ENCODE results near the gene NDEL1.

NDEL1 gene

GRCh38 chr17:8499171-8499570 lies 63.5 kb downstream of the NDEL1 start:
- no peak for DNase-seq (ENCODE audit: low spot score)
- H3K27ac ChIP-seq = no peak overlapping the region
- no peak overlapping the region for H3K4me3 ChIP-seq
- TF ChIP-seq CTCF (IDR thresholded peaks at IDR 0.05) = no peak

DNA sequence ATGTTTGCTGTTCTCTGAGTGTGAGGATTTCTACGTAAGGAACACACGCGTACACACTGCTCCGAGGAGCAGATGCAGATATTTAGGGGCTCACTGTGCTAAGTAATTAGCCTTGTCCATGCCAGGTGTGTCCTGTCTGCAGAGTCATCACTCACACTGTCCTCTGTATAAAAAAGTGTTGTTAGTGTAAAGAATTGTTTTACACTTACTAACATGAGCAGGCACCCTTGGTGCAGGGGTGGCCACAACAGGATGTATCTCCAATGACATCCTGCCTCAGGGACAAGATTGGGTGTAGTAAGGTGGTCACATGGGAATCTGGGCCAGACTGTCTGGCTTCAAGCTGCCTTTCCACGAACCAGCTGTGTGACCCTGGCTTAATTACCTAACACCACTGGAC lies 63.9 kb downstream of the NDEL1 start:
- no peak for DNase-seq (ENCODE audit: low spot score)
- TF ChIP-seq CTCF (IDR thresholded peaks at IDR 0.05) = no peak
- Histone ChIP-seq H3K4me3 (no peak overlapping the region), H3K27ac (peak overlapping the region; percentile 5 to 41)

- DNase-seq (ENCODE audit: low spot score) = no peak
- peak overlapping the region in 1 of 2 donors; percentile 64 for H3K27ac ChIP-seq
- no peak overlapping the region for H3K4me3 ChIP-seq
- TF ChIP-seq CTCF (IDR thresholded peaks at IDR 0.05) = no peak
Observed at GRCh38 chr17:8500609-8501008, 64.9 kb downstream of the NDEL1 start.

DNA sequence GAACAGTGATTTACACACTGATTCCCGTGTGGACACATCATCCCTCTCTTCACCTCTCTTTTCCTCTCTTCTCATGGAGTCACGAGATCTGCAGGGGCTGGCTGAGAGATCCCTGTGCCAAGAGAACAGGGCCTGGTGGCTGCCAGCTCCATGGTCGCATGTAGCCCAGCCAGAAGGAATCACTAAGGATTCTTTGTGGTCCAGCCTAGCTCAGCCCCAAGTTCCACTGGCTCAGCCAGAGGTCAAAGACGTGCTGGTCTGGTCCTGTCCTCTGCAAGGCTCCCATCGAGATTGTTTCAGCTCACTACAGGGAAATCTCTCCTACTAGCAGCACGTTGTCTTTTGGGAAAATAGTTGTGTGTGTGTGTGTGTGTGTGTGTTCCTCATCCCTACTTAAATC lies 66.4 kb downstream of the NDEL1 start:
- no peak for TF ChIP-seq CTCF (IDR thresholded peaks at IDR 0.05)
- no peak for DNase-seq (ENCODE audit: low spot score)
- Histone ChIP-seq H3K27ac (peak overlapping the region; percentile 16 to 81), H3K4me3 (no peak overlapping the region)

DNA sequence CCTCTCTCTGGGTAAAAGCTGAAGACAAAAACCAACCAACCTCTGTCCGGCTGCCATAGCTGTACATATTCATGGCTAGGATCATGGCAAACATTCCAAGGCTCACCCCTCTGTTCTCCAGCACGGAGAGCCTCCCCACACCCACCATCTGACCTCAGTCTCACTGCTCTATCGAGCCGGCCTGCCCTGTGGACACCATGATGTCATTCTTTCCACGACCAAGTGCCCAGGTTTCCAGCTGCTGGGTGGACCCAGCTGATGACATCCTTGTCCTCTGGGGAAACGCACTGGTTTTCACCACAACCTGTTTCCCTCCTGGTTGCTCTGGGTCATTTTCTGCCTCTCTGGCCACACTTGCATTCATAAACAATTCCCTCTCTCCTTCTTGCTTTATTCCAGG lies 67.7 kb downstream of the NDEL1 start:
- DNase-seq (ENCODE audit: low spot score) = no peak
- no peak for TF ChIP-seq CTCF (IDR thresholded peaks at IDR 0.05)
- Histone ChIP-seq H3K4me3 (no peak overlapping the region), H3K27ac (peak overlapping the region; percentile 35 to 81)

GRCh38 chr17:8503807-8504206 lies 68.1 kb downstream of the NDEL1 start:
- DNase-seq (ENCODE audit: low spot score) = no peak
- Histone ChIP-seq H3K4me3 (no peak overlapping the region), H3K27ac (peak overlapping the region; percentile 35 to 81)
- TF ChIP-seq CTCF (IDR thresholded peaks at IDR 0.05) = no peak

GRCh38 chr17:8504460-8505207 lies 69.0 kb downstream of the NDEL1 start:
- peak overlapping the region; percentile 35 to 81 for H3K27ac ChIP-seq
- no peak for TF ChIP-seq CTCF (IDR thresholded peaks at IDR 0.05)
- H3K4me3 ChIP-seq = no peak overlapping the region
- no peak for DNase-seq (ENCODE audit: low spot score)
